Panc1 (cell line): ENCODE results near the gene OR6V1.

ENCODE experiments used
- POLR2AphosphoS5 ChIP-seq: IDR thresholded peaks from 2 replicates; pipeline ENCODE4 v1.6.1; 2012; ENCODE audit warnings: mild to moderate bottlenecking, low read depth, low read length, moderate library complexity
- REST ChIP-seq, 2 experiments: IDR thresholded peaks; 2 replicates each; pipeline ENCODE4 v1.6.1; 2011 to 2012; ENCODE audit warnings: low read depth in 2 of 2, control low read depth in 1 of 2, low read length in 1 of 2, mild to moderate bottlenecking in 1 of 2, moderate library complexity in 1 of 2; ENCODE audit not compliant: insufficient read depth in 1 of 2
- SIN3A ChIP-seq: IDR thresholded peaks from 2 replicates; pipeline ENCODE4 v1.6.1; 2012; ENCODE audit warnings: low read depth, mild to moderate bottlenecking, low read length, moderate library complexity, borderline replicate concordance; ENCODE audit not compliant: insufficient read depth
- TCF7L2 ChIP-seq: IDR thresholded peaks from 2 replicates; pipeline ENCODE4 v1.6.1; 2011; ENCODE audit warnings: mild to moderate bottlenecking, low read depth, low read length, inconsistent platforms
- TF ChIP-seq, protein P1 (sequence below): fragments of 450-650 bp; IDR thresholded peaks from 2 replicates; pipeline ENCODE4 v1.5.1; 2017; ENCODE audit warnings: mild to moderate bottlenecking

DNA sequence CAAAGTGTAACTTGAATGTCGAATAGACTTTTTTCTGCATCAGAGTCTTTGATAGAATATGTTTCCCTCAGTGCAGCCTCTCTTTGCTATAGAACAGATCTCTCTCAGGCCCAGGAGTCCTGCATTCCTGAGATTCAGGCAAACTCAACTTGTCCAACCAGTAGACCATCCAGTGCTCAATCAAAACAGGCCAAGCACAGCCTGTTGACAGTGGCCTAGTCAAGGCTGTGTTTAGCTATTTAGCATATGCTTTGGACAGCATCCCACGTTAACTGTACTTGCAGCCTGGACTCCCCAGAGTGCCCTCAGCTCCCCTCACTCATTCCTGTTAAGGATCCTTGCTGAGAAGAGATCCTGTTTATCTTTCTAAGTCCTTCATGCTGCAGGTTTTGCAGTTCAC lies 16.3 kb downstream of the OR6V1 start:
- TF ChIP-seq, protein P1, sequence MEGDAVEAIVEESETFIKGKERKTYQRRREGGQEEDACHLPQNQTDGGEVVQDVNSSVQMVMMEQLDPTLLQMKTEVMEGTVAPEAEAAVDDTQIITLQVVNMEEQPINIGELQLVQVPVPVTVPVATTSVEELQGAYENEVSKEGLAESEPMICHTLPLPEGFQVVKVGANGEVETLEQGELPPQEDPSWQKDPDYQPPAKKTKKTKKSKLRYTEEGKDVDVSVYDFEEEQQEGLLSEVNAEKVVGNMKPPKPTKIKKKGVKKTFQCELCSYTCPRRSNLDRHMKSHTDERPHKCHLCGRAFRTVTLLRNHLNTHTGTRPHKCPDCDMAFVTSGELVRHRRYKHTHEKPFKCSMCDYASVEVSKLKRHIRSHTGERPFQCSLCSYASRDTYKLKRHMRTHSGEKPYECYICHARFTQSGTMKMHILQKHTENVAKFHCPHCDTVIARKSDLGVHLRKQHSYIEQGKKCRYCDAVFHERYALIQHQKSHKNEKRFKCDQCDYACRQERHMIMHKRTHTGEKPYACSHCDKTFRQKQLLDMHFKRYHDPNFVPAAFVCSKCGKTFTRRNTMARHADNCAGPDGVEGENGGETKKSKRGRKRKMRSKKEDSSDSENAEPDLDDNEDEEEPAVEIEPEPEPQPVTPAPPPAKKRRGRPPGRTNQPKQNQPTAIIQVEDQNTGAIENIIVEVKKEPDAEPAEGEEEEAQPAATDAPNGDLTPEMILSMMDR: no peak
- TF ChIP-seq POLR2AphosphoS5 (no peak), REST (IDR thresholded peaks at IDR 0.05; ENCODE audit: insufficient read depth in 1 of 2, low read depth in 2 of 2, low read length in 1 of 2) (no peak), SIN3A (no peak), TCF7L2 (no peak)
